GM19238 (cell line): ENCODE measurements around the gene CLEC4A.
"Not testable (repeated sequence)": the region's sequence is repeated elsewhere in the genome, so short reads cannot be mapped to it uniquely, and the experiment has no call there.

ENCODE experiments used
- DNase-seq: peaks from one replicate; pipeline ENCODE4 v3.0.0; 2011; ENCODE audit warnings: low spot score; ENCODE audit not compliant: insufficient read length

Gene CLEC4A

DNA sequence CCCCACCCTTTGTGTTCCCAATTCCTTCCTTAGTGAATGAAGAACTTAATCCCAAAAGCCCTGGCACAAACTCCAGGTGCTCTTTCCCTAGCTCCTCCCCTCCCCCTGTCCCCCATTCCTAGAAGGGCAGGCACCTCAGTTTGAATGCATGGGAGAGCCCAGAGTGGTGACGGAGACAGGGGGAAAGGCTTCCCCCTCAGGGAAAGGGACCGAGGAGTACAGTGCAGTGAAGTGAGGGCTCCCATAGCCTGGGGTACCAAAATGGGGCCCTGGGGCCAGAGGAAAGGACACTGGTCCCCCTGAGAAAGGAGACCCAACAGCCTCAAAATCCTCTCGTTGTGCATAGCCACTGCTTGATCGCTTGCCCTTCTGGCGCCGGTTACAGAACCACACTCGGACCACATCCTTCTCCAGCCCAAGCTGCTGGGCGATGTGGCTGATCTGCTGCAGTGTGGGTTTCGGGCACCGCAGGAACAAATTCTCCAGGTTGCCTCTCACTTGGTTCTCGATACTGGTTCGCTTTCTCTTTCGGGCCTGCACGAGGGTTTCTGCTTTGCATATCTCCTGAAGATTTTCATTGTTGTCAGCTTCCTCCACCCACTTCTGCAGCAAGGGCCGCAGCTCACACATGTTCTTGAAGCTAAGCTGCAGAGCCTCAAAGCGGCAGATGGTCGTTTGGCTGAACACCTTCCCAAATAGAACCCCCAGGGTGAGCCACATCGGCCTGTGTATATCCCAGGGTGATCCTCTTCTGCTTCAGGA, 10.4 kb downstream of the CLEC4A start:
- DNase-seq: not testable (repeated sequence)

- not testable (repeated sequence) for DNase-seq
Observed at GRCh38 chr12:8134398-8134930, 11.0 kb downstream of the CLEC4A start.

DNA sequence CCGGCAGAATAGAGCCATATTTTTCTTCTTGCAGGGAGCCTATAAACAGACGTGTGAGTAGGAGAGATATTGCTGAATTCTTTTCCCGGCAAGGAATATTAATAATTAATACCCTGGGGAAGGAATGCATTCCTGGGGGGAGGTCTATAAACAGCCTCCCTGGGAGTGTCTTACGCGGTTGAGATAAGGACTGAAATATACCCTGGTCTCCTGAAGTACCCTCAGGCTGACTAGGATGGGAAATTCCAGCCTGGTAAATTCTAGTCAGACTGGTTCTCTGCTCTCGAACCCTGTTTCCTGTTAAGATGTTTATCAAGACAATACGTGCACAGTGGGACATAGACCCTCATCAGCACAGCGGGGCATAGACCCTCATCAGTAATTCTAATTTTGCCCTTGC, 18.2 kb downstream of the CLEC4A start:
- not testable (repeated sequence) for DNase-seq

DNA sequence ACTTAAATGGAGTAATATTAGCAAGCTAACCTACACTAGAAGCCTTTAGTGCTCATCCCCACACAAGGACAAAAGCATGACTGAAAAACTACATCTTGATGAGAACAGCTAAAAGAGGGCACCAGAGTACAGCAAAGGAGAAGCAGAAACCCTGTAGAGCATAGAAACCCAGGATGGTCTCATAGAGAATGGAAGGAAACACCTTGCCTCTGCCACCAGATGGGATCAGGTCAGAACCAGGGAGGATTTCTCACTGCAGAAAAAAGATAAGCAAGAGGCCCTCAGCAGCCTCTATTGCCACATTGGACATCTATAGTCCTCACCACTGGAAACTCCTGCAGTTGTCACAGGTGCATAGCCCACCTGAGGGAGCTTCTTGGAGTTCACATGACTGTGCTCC, 19.8 kb downstream of the CLEC4A start:
- DNase-seq: no peak

GRCh38 chr12:8145754-8146441, 22.5 kb downstream of the CLEC4A start:
- no peak for DNase-seq

- no peak for DNase-seq
Observed at GRCh38 chr12:8146442-8146771, 23.0 kb downstream of the CLEC4A start.

GRCh38 chr12:8154526-8154925, 31.1 kb downstream of the CLEC4A start:
- DNase-seq: no peak

GRCh38 chr12:8156416-8156815, 33.0 kb downstream of the CLEC4A start:
- no peak for DNase-seq

- no peak for DNase-seq
Observed at GRCh38 chr12:8156845-8157244, 33.4 kb downstream of the CLEC4A start, which contains the start of gene ZNF705A. ZNF705A (plus strand) TSS chr12:8157015; CDS start chr12:8172626, 15,611 bp downstream.

DNA sequence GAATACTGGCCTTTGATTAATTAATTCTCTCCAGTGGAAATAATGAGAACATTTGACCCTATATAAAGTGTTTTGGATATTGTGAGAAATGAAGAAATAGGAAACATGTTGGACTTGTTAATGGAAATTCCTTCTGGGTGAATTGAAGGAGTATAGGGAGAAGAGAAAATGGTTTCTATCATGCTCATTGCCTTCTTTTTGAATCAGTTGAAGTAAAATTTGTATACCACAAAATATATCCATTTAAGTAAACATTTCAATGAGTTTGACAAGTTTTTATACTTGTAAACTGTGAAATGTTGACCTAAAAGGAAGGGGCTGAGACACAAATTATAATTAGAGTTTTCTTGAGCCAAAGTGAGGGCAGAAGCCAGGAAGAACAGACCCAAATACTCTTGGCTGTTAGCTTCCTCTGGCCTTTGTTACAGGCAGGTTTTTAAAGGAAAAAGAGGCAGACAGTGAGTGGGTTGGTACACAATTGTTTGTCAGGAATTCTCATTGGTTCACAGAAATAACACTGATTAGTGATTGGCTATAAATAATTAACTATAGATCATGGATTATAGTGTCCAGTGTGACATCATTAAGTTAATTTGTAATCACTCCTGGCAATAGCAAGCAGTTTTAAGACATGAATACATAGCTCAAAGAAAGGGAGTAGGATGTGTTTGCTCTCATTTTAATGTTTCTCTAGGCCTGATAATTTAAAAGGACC, 34.2 kb downstream of the CLEC4A start:
- DNase-seq: no peak

DNA sequence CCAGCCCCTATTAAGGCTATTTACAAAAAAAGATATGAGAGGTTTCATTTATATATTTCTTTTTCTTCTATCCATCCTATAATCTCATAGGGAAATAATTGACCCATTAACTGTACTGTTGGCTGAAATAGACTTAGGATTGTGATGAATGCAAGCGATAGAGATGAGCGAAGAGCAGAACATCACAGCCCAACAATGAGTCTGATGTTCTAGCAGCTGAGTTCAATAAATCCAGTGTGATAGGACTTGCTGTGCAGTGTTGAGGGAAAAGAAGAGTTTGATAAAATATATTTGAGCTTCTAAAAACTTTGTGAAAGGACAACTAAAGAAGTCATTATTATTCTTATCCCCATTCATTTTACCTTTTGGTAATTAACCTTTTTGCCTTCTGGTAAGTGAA, 49.5 kb downstream of the CLEC4A start:
- not testable (repeated sequence) for DNase-seq

DNA sequence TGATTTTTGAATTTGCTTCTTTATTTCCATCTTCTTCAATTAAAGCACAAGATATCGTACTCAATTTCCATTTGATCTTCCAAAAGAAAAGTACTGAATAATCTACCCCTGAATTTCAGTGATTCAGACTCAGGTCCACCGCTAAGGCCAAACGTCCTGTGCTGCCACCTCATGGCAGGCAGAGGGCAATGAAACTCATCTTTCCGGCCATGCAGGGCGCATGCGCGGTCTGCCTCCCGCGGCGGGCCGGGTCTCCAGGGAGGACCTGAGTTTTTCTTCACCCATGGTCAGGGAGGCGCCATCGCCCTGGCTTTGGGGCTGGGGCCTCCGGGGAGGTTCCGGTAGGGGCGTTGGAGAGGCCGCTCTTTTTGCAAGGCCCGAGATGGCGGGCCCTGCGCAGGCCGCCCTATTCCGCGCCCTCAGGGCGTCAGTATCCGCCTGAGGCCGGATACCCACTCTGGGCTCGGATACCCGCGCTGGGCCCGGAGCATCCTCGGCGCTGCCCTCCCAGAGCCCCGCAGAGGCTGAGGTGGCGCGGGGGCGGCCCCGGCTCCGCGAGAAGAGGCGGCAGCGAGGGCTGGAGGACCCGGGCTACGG, 56.7 kb downstream of the CLEC4A start:
- DNase-seq: peak; percentile 29

DNA sequence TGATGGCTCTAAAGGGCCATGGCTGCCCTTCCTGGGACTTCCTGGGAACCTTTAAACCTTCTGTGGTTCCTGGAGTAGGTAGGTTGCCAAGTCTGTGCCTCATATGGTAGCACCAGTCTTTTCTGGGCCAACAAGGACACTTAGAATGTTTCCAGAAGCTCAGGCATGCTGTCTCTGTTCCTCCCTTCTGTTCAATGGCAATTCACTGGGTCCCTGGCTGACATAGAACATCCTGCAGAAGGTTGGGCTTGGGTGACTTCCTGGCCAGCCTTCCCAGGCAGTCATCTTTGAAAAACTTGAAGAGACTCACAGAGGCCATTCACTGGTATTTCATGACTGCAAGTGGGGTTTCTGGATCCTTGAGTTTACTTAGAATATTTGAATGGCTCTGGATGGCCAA, 57.9 kb downstream of the CLEC4A start:
- not testable (repeated sequence) for DNase-seq

- not testable (repeated sequence) for DNase-seq
Observed at GRCh38 chr12:8182923-8183322, 59.5 kb downstream of the CLEC4A start.

- not testable (repeated sequence) for DNase-seq
Observed at GRCh38 chr12:8183346-8183745, 59.9 kb downstream of the CLEC4A start.

GRCh38 chr12:8184206-8184605, 60.8 kb downstream of the CLEC4A start:
- DNase-seq: not testable (repeated sequence)

DNA sequence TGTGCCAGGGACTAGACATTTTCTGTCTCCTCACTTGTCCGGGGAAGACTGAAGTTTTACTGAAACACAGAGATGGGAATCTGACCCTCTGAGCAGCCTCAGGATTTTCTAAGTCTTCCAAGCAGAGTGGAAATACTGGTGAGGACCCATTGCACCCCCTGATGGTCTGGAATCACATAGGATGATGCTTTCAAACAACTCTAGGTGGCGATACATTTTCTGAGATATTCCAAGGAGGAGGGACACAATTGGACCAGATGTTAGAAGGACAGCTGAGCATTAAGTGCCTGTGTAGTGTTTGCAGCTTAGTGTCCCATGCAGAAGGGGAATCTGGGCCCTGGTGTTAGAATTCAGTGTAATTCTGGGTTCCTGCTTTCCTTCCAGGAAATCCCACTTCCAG, 64.7 kb downstream of the CLEC4A start:
- not testable (repeated sequence) for DNase-seq
